Activated naive CD4-positive, alpha-beta T cell treated with anti-CD3 and anti-CD28 coated beads, Interleukin-2, amount 10 ng/mL, durations not matched to agents 5 hours and 36 hours (primary cell): ENCODE data around the gene CENPN. TPM values are rescaled to one million over a fixed set of nuclear protein-coding genes. Genes with fewer than 3 reads are reported as not detected.

Source experiments
- total RNA-seq, 2 experiments: library from RNA; stranded (reverse); gene quantifications; one replicate each; pipeline ENCODE4 v1.2.3, GENCODE V29; 2021

Gene CENPN, protein sequence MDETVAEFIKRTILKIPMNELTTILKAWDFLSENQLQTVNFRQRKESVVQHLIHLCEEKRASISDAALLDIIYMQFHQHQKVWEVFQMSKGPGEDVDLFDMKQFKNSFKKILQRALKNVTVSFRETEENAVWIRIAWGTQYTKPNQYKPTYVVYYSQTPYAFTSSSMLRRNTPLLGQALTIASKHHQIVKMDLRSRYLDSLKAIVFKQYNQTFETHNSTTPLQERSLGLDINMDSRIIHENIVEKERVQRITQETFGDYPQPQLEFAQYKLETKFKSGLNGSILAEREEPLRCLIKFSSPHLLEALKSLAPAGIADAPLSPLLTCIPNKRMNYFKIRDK
- total RNA-seq: 10 to 100 TPM; 50.9 to 52.7 TPM

GRCh38 chr16:81006813-81007695 lies at the start of gene CENPN, which contains the start of gene CMC2:
CENPN (plus strand) TSS chr16:81007214; CDS start chr16:81011940, 4,726 bp downstream.
CMC2 (minus strand) TSS chr16:81006885; CDS start chr16:80997394, 9,491 bp downstream.

GRCh38 chr16:81035398-81035974 lies 28.5 kb downstream of the CENPN start, which contains the start of gene ATMIN:
ATMIN (plus strand) TSS chr16:81035842; CDS start chr16:81035871, 29 bp downstream.

GRCh38 chr16:81077076-81077940 lies 70.3 kb downstream of the CENPN start, which contains the start of gene C16orf46:
C16orf46 (minus strand) TSS chr16:81077238; CDS start chr16:81063955, 13,283 bp downstream.

Other genes with a start within 250 kb of the CENPN start
- 10 to 100 TPM; 36.1 to 36.3 TPM for gene CDYL2, start 202.6 kb upstream of the CENPN start, total RNA-seq
- gene CMC2, start 329 bp upstream of the CENPN start, total RNA-seq: 10 to 100 TPM; 63.0 to 70.1 TPM
- 10 to 100 TPM; 32.3 to 32.5 TPM for gene ATMIN, start 28.6 kb downstream of the CENPN start, total RNA-seq
- gene C16orf46, start 70.0 kb downstream of the CENPN start, total RNA-seq: under 1 TPM; 0.63 to 0.71 TPM
- 1 to 10 TPM; 7.1 to 7.2 TPM for gene GCSH, start 89.2 kb downstream of the CENPN start, total RNA-seq
- not detected for gene BCO1, start 231.5 kb downstream of the CENPN start, total RNA-seq